HG03025 (cell line): ENCODE results near the gene AKR1C2.
"Not testable (repeated sequence)": the region's sequence is repeated elsewhere in the genome, so short reads cannot be mapped to it uniquely, and the experiment has no call there.

Experiments used
- ATAC-seq: cut with Tn5 transposase; IDR thresholded peaks from one replicate; pipeline ENCODE4 v1.9.1; 2021; ENCODE audit warnings: mild to moderate bottlenecking, moderate library complexity; ENCODE audit not compliant: unreplicated experiment, low FRiP score

AKR1C2 gene

DNA sequence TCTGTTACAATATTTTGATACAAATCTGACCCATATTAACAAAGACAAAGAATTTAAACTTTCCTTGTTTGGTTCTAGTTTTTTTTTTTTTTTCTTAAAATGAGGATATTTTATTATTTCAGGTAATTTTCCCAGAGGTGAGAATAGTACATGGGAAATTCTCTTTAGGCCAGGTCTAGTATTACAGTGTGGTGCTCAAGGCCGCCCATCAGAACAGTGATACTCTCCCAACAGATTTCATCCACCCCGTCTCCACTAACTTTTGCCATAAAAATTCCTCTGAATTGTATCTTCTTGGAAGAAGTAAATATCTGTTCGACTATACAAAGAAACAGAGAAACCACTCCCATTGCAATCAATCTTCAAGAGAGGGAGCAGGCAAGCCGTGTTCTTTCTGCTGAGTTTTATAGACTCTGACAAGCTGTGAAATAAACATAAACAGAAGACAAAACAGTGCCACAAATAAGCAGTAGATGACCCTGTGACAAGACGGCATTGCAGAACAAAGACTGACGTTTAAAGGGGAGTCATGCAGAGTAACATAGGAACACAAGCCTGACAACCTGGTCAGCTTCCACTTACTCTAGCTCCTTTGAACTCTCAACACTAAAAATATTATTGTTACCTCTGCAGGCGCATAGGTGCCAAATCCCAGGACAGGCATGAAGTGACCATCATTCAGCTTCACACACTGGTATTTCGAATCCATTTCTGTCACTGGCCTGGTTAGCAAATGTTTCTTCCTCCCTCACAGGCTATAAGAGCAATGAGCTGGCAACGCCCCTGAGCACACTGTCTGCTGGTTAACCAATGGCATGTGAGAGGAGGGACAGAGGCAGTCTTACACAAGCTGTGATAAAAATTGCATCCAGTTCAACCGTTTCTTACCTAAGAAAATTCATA lies at the start of gene AKR1C2:
Gene AKR1C2 (minus strand): TSS at position 731 of the 903 bp plus-strand sequence. CDS start 22 bp downstream, at position 709.
- not testable (repeated sequence) for ATAC-seq

DNA sequence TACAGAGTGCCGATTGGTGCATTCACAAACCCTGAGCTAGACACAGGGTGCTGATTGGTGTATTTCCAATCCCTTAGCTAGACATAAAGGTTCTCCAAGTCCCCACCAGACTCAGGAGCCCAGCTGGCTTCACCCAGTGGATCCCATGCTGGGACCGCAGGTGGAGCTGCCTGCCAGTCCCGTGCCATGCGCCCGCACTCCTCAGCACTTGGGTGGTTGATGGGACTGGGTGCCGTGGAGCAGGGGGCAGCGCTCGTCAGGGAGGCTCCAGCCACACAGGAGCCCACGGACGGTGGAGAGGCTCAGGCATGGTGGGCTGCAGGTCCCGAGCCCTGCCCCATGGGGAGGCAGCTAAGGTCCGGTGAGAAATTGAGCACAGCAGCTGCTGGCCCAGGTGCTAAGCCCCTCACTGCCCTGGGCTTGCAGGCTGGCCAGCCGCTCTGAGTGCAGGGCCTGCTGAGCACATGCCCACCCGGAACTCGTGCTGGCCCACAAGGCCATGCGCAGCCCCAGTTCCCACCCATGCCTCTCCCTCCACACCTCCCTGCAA lies 49.4 kb upstream of the AKR1C2 start:
- not testable (repeated sequence) for ATAC-seq

DNA sequence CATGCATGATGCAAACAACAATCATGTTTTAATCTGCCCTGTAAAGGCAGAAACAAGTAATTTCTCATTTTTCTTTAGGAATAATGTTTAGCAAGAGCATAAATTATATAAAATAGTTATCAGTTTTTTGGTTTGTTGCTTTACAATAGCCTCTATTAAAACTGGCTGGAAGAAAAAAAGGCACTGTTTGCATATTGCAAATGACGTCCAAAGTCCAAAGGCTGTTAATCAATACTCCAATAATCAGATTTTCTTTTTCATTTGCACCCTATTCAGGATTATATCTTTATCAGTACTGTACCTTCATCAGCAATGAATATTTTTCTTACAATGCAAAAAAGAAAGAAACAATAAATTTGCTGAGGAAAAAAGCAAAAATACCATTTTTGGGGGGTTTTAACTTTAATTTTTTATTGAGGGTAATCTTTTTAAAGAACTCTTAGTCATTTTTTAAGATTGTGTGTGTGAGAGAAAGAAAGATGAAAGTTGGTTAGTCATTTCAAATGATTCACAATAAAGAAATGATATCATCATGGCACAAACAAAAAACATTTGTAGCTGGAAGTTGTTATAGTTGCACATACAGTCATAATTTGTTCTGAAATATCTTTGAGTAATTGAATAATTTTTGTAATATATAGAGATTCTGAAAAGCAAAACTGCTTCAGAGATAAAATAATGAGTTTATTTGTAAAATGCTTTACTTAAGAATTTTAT lies 44.4 kb upstream of the AKR1C2 start:
- no peak for ATAC-seq

GRCh38 chr10:5047055-5047454 lies 43.4 kb upstream of the AKR1C2 start:
- not testable (repeated sequence) for ATAC-seq

- ATAC-seq = no peak
These were observed 42.8 kb upstream of the AKR1C2 start for GRCh38 chr10:5046410-5046809.

DNA sequence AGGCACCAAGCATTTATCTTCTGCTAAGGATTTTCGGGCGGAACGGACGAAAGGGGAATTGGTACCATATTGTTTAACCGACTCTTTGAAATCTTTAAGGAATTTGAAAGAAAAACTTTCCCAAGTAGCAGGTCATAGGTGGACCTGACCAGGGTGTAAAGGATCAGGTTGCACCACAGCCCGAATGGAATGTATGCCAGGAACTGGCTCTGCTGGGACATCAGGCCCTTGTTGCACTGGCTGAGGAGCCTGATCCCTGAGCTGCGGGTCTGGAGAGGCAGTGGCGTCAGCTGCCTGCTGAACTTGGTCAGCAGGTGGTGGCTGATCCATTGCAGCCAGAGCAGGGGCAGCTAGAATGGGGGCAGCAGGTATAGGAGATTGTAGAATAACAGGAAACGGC lies 41.4 kb upstream of the AKR1C2 start:
- ATAC-seq = no peak

DNA sequence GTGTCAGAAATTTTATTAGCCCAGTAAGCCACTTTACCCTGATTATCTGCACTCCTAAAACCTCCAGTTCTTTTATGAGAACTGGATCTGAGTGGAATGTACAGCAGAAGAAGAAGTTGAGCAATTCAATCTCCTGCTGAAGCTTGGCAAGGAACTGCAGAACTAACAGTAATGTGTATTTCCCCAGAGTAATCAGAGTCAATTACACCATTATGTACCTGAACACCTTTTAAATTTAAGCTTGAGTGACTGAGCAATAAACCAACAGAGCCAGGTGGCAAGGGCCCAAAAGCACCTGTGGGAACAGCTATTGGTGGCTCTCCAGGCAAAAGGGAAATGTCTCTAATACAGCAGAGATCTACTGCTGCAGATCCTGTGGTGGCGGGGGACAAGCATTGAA lies 40.1 kb upstream of the AKR1C2 start:
- no peak for ATAC-seq

DNA sequence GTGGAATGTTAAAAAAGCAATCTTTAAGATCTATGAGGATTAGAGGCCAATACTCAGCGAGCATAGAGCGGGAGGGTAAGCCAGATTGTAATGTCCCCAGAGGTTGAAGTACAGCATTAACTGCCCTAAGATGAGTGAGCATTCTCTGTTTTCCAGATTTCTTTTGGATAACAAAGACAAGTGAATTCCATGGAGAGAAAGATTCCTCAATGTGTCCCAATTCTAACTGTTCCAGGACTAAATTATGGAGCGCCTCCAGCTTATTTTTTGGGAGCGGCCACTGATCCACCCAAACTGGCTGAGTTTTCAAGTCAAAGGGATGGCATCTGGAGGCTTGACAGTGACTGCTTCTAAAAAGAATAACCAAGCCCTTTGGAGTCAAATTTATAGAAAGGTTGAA lies 39.3 kb upstream of the AKR1C2 start:
- no peak for ATAC-seq

DNA sequence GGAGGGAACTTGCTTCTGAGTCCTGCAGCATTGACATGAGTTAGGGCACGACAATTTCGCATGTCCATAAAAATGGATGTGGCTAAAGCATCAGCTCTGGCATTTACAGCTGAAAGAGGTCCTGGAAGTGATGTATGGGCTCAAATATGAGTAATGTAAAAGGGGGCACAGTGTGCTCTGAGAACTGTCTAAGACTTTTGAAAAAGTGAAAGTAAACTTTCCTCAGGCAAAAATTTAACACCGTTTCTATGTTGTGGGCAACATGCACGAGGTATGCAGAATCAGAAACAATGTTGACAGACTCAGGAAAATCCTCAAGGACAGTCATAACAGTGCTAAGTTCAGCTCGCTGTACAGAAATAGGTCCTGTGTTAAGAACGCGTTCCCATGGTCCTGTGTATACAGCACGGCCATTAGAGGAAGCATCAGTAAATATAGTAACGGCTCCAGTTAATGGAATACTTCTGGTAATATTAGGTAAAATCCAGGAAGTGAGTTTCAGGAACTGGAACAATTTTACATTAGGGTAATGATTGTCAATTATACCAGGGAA lies 37.9 kb upstream of the AKR1C2 start:
- ATAC-seq = no peak

DNA sequence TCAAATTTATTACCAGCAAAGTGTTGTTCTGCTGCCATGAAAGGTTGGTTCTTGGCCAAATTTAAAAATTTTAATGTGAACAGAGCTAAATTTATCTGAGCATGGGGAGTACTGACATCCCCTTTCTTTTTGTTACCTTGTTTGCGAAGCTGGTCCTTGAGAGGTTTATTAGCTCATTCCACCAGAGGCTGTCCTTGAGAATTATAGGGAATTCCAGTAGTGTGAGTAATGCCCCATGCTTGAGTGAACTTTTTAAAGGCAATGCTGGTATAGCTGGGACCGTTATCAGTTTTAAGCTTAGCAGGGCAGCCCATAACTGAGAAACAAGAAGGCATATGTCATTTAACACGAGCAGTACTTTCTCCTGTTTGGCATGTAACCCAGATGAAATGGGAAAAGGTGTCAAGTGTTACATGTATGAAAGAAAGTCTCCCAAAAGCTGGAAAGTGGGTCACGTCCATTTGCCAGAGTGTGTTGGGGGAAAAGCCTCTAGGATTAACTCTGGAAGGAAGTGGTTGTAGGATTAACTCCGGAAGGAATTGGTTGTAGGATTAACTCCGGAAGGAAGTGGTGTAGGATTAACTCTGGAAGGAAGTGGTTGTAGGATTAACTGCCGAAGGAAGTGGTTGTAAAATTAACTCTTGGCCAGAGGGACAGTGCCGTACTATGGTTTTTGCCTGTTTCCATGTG lies 37.3 kb upstream of the AKR1C2 start:
- ATAC-seq = no peak

DNA sequence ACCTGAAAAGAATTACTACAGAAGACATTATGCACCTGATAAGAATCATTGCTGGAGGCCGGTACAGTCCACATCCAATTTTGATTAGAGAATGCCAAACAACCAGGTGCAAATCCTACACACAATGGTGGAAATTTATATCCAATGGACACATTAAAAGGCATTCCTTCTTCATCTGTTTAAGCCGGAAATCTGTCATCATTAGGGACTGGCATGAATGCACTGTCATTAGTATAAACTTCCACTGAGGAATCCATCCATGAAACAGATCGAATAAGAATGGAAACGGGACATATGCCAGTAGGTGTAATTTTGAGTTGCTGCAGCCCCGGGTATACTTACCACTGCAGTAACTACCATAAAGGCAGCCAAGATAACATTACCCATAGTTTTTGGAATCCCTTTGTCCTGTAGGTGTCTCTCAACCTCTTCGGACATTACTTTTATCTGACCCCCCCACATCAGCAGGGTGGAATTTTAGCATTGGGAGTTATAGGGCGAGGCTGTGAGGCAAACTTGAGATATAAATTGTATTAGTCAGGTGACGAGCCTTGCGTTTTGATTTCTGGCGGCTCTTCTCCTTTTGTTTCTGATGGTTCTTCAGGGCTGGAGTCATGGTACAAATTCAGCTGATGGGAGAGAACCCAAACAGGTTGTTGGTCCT lies 36.5 kb upstream of the AKR1C2 start:
- no peak for ATAC-seq

DNA sequence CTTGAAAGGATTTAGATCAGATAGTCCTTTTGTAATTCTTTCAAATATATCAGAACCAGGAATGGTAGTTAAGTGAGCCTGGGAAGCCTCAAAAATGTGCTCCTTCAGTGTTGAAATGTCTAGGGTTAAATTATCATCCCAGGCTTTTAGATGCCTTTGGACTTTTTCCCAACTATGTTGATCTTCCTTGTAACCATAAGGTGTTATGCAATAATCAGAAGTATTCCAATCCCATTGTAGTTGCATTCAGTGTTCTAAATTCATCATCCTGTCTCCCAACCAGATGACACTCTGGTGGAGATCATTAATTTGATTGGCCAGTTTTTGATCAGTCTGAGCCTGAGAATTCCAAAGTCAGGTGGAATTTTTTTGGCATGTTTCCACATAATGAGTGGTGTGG lies 35.1 kb upstream of the AKR1C2 start:
- no peak for ATAC-seq

- ATAC-seq = no peak
These were observed 34.4 kb upstream of the AKR1C2 start for GRCh38 chr10:5038101-5038500.

GRCh38 chr10:5036511-5036910 lies 32.9 kb upstream of the AKR1C2 start:
- no peak for ATAC-seq

GRCh38 chr10:5035356-5035755 lies 31.7 kb upstream of the AKR1C2 start:
- ATAC-seq = no peak

GRCh38 chr10:5034588-5034987 lies 30.9 kb upstream of the AKR1C2 start:
- no peak for ATAC-seq

- no peak for ATAC-seq
These were observed 29.6 kb upstream of the AKR1C2 start for GRCh38 chr10:5033061-5033778.

GRCh38 chr10:5032444-5032843 lies 28.8 kb upstream of the AKR1C2 start:
- not testable (repeated sequence) for ATAC-seq

- ATAC-seq = not testable (repeated sequence)
These were observed 27.9 kb upstream of the AKR1C2 start for GRCh38 chr10:5031588-5031987.
